Chondrocyte (in vitro differentiated cells): Measurements from ENCODE around the gene ACVR1B. TPM values are rescaled to one million over a fixed set of nuclear protein-coding genes. Genes with fewer than 3 reads are reported as not detected.
A peak's percentile ranks its signal among the peaks of the same experiment; 100 is the strongest.

Source experiments
- DNase-seq: peaks from one replicate; pipeline ENCODE4 v3.0.0; 2021; ENCODE audit warnings: mixed read lengths, low spot score
- H3K27ac Mint-ChIP-seq: one replicate; pipeline ENCODE4 v1.8.0; 2021; ENCODE audit warnings: mild to moderate bottlenecking, moderate library complexity, mixed read lengths; ENCODE audit not compliant: unreplicated experiment
- H3K27me3 Mint-ChIP-seq: 2 replicates; pipeline ENCODE4 v1.8.0; 2021; ENCODE audit warnings: low read depth, mixed read lengths
- H3K36me3 Mint-ChIP-seq: 2 replicates; pipeline ENCODE4 v1.8.0; 2021; ENCODE audit warnings: low read depth, mixed read lengths
- H3K4me1 Mint-ChIP-seq: 2 replicates; pipeline ENCODE4 v1.8.0; 2021; ENCODE audit warnings: low read depth, mild to moderate bottlenecking, mixed read lengths
- H3K4me3 Mint-ChIP-seq: one replicate; pipeline ENCODE4 v1.8.0; 2021; ENCODE audit warnings: mild to moderate bottlenecking, moderate library complexity, mixed read lengths; ENCODE audit not compliant: unreplicated experiment
- H3K9me3 Mint-ChIP-seq: 2 replicates; pipeline ENCODE4 v1.8.0; 2021; ENCODE audit warnings: low read depth, mixed read lengths
- CTCF ChIP-seq: fragments of 200-600 bp; sonication (generic); IDR thresholded peaks from 2 replicates; pipeline ENCODE4 v1.5.0; 2021; ENCODE audit warnings: antibody characterized with exemption, mild to moderate bottlenecking, moderate library complexity
- total RNA-seq: library from RNA; stranded (reverse); gene quantifications from 3 replicates; pipeline ENCODE4 v1.2.1, GENCODE V29; 2021

Gene ACVR1B
- total RNA-seq, 1 donor from 2014 or later = 10.6 TPM

- no peak overlapping the region for H3K4me3 Mint-ChIP-seq
- peaks cover 14% of the 10 kb centered on the region for H3K4me1 Mint-ChIP-seq
- DNase-seq = no peak
- H3K36me3 Mint-ChIP-seq = no peaks in the 10 kb centered on the region
- no peak for TF ChIP-seq CTCF
- no peaks in the 10 kb centered on the region for H3K9me3 Mint-ChIP-seq
- H3K27me3 Mint-ChIP-seq = no peaks in the 10 kb centered on the region
- H3K27ac Mint-ChIP-seq = no peak overlapping the region
Observed at GRCh38 chr12:52019113-52019770, 67.7 kb downstream of the ACVR1B start.

GRCh38 chr12:52020539-52021336 lies 69.2 kb downstream of the ACVR1B start:
- Mint-ChIP-seq H3K4me3 (no peak overlapping the region), H3K9me3 (no peaks in the 10 kb centered on the region), H3K4me1 (peaks cover 20% of the 10 kb centered on the region), H3K36me3 (no peaks in the 10 kb centered on the region), H3K27me3 (no peaks in the 10 kb centered on the region), H3K27ac (no peak overlapping the region)
- no peak for DNase-seq
- TF ChIP-seq CTCF = peak; percentile 81

DNA sequence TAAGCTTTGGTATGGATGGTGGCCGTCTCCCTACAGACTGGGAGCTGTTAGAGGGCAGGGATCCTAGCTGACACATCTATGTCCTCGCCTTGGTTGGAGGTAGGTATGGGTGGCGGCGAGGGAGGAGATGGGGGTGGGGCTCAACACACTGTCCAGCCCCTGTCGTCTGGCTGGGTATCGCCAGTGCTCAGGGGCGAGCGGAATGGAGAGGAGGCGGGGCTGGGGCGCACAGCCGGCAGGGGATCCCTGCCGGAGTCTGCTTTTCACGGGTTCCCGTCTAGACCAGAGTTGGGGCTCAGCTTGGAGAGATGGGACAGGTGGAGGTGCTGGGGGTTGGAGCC lies 71.3 kb downstream of the ACVR1B start:
- Mint-ChIP-seq H3K27ac (no peak overlapping the region), H3K27me3 (no peaks in the 10 kb centered on the region), H3K9me3 (no peaks in the 10 kb centered on the region), H3K4me1 (peaks cover 27% of the 10 kb centered on the region), H3K4me3 (peak overlapping the region; percentile 74), H3K36me3 (no peaks in the 10 kb centered on the region)
- no peak for DNase-seq
- no peak for TF ChIP-seq CTCF

GRCh38 chr12:52023182-52023975 lies 71.9 kb downstream of the ACVR1B start:
- no peaks in the 10 kb centered on the region for H3K27me3 Mint-ChIP-seq
- peak; percentile 98 for TF ChIP-seq CTCF
- peak overlapping the region; percentile 74 for H3K4me3 Mint-ChIP-seq

More at GRCh38 chr12:52023182-52023975, 71.9 kb downstream of the ACVR1B start:
- no peaks in the 10 kb centered on the region for H3K9me3 Mint-ChIP-seq
- peak overlapping the region; percentile 12 for H3K27ac Mint-ChIP-seq
- no peaks in the 10 kb centered on the region for H3K36me3 Mint-ChIP-seq
- peaks cover 27% of the 10 kb centered on the region for H3K4me1 Mint-ChIP-seq
- no peak for DNase-seq
